Measurements from ENCODE around the gene AMFR.

- TF ChIP-seq CTCF (IDR thresholded peaks at IDR 0.05) (peak; percentile 79 to 94 (median 92)), POLR2A (IDR thresholded peaks at IDR 0.05) (no peak)
These were observed 107.1 kb downstream of the AMFR start for GRCh38 chr16:56317998-56318826.

Data from right lobe of liver (tissue), 4 donors.